ENCODE results near the gene CA12. TPM values are rescaled to one million over a fixed set of nuclear protein-coding genes. Genes with fewer than 3 reads are reported as not detected.

Gene CA12
- total RNA-seq, 3 donors from 2014 or later: 11.7 to 64.5 (median 61.9) TPM

GRCh38 chr15:63318344-63318743 lies 63.3 kb downstream of the CA12 start:
- H3K27me3 ChIP-seq: no peaks in the 10 kb centered on the region
- DNase-seq (ENCODE audit: low spot score in 2 of 2): no peak
- H3K36me3 ChIP-seq: no peaks in the 10 kb centered on the region
- H3K4me3 ChIP-seq: no peak overlapping the region
- no peak overlapping the region for H3K27ac ChIP-seq
- intact Hi-C loops (cut with DNase I; ENCODE audit: low total_unique reads): no loop called here
- H3K9me3 ChIP-seq: no peaks in the 10 kb centered on the region
- H3K4me1 ChIP-seq: no peaks in the 10 kb centered on the region
- TF ChIP-seq POLR2AphosphoS5 (IDR thresholded peaks at IDR 0.05): no peak
- TF ChIP-seq CTCF (IDR thresholded peaks at IDR 0.05): no peak
- TF ChIP-seq POLR2A (IDR thresholded peaks at IDR 0.05): no peak

DNA sequence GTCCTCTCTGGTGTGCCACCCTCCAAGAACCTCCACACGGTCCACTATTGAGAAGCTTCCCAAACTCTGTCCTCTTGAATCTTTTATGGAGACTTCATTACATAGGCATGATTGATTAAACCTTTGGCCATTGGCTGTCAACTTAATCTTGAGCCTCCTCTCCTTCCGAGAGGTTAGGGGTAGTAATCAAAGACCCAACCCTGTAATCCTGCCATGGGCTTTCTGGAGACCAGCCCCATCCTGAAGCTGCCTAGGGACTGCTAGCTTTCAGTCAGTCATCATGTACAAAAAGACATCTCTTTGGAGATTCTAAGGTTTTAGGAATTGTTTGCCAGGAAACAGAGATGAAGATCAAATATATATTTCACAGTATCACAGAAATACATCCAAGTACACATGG lies 67.2 kb downstream of the CA12 start:
- Histone ChIP-seq H3K9me3 (no peaks in the 10 kb centered on the region), H3K27ac (no peak overlapping the region), H3K4me1 (no peaks in the 10 kb centered on the region), H3K27me3 (no peaks in the 10 kb centered on the region), H3K4me3 (no peak overlapping the region), H3K36me3 (no peaks in the 10 kb centered on the region)
- DNase-seq (ENCODE audit: low spot score in 2 of 2): no peak
- TF ChIP-seq CTCF (IDR thresholded peaks at IDR 0.05): no peak
- no peak for TF ChIP-seq POLR2A (IDR thresholded peaks at IDR 0.05)
- TF ChIP-seq POLR2AphosphoS5 (IDR thresholded peaks at IDR 0.05): no peak
- intact Hi-C loops (cut with DNase I; ENCODE audit: low total_unique reads): no loop called here

DNA sequence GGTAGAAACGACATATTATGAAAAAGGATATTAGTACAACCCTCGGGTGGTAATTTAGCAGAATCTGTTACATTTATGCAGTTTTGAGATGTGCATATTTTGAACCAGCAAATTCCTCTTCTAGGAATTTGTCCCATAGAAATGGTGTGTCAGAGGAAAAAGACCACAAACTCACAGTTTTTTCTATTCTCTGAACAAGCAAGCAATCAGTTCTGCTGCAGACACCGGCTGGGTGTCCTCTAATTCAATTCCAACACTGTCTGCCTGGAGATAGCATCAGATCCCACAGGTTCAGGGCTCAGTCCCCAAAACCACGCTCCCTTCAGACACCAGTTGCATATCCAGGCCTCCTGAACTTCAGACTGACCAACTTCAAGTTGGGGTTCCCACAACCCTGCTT lies 67.8 kb downstream of the CA12 start:
- Histone ChIP-seq H3K27ac (no peak overlapping the region), H3K4me1 (peaks cover 0 to 2% of the 10 kb centered on the region in 2 donors), H3K9me3 (no peaks in the 10 kb centered on the region), H3K27me3 (no peaks in the 10 kb centered on the region), H3K36me3 (no peaks in the 10 kb centered on the region), H3K4me3 (no peak overlapping the region)
- DNase-seq (ENCODE audit: low spot score in 2 of 2): no peak
- intact Hi-C loops (cut with DNase I; ENCODE audit: low total_unique reads): no loop called here
- TF ChIP-seq POLR2A (IDR thresholded peaks at IDR 0.05) (no peak), CTCF (IDR thresholded peaks at IDR 0.05) (no peak), POLR2AphosphoS5 (IDR thresholded peaks at IDR 0.05) (no peak)

GRCh38 chr15:63312286-63312685 lies 69.4 kb downstream of the CA12 start:
- DNase-seq (ENCODE audit: low spot score in 2 of 2): no peak
- Histone ChIP-seq H3K27ac (no peak overlapping the region), H3K36me3 (no peaks in the 10 kb centered on the region), H3K27me3 (no peaks in the 10 kb centered on the region), H3K9me3 (no peaks in the 10 kb centered on the region), H3K4me1 (peaks cover 0 to 7% of the 10 kb centered on the region in 2 donors), H3K4me3 (no peak overlapping the region)
- TF ChIP-seq CTCF (IDR thresholded peaks at IDR 0.05): no peak
- TF ChIP-seq POLR2AphosphoS5 (IDR thresholded peaks at IDR 0.05): no peak
- TF ChIP-seq POLR2A (IDR thresholded peaks at IDR 0.05): no peak
- intact Hi-C loops (cut with DNase I; ENCODE audit: low total_unique reads): no loop called here

DNA sequence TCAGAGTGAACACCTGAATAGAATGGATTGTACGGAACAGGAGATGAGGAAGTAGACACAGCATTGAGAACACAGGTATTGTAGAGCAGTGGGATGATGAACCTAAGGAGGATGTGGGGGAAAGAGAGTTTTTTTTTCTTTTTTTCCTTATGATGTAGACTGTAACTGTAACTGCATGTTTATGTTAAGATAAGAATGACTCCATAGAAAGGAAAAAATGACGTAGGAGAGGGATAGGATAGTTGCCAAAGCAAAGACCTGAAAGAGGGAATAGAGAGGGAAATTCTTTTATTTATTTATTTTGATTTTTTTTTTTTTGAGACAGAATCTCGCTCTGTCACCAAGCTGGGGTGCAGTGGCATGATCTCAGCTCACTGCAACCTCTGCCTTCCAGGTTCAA lies 71.0 kb downstream of the CA12 start:
- DNase-seq (ENCODE audit: low spot score in 2 of 2): no peak
- intact Hi-C loops (cut with DNase I; ENCODE audit: low total_unique reads): no loop called here
- H3K4me3 ChIP-seq: no peak overlapping the region

More for the DNA sequence above, 71.0 kb downstream of the CA12 start:
- no peak overlapping the region for H3K27ac ChIP-seq
- no peaks in the 10 kb centered on the region for H3K27me3 ChIP-seq
- H3K36me3 ChIP-seq: no peaks in the 10 kb centered on the region
- H3K4me1 ChIP-seq: peaks cover 0 to 7% of the 10 kb centered on the region in 2 donors
- no peaks in the 10 kb centered on the region for H3K9me3 ChIP-seq
- TF ChIP-seq POLR2AphosphoS5 (IDR thresholded peaks at IDR 0.05): no peak
- TF ChIP-seq CTCF (IDR thresholded peaks at IDR 0.05): no peak
